Type B pancreatic cell (in vitro differentiated cells): ENCODE measurements around the gene PRAMEF26. TPM values are rescaled to one million over a fixed set of nuclear protein-coding genes. Genes with fewer than 3 reads are reported as not detected.
"Not testable (repeated sequence)": the region's sequence is repeated elsewhere in the genome, so short reads cannot be mapped to it uniquely, and the experiment has no call there.

ENCODE experiments used
- DNase-seq: peaks from one replicate; pipeline ENCODE4 v3.0.0; 2021; ENCODE audit warnings: mixed read lengths; ENCODE audit not compliant: unreplicated experiment; ENCODE audit errors: extremely low spot score
- H3K27ac Mint-ChIP-seq: 2 replicates; pipeline ENCODE4 v1.8.0; 2021; ENCODE audit warnings: mild to moderate bottlenecking, mixed read lengths
- H3K27me3 Mint-ChIP-seq: 2 replicates; pipeline ENCODE4 v1.8.0; 2021; ENCODE audit warnings: mixed read lengths
- H3K36me3 Mint-ChIP-seq: 2 replicates; pipeline ENCODE4 v1.8.0; 2021; ENCODE audit warnings: mixed read lengths
- H3K4me1 Mint-ChIP-seq: one replicate; pipeline ENCODE4 v1.8.0; 2021; ENCODE audit warnings: mixed read lengths; ENCODE audit not compliant: unreplicated experiment
- H3K4me3 Mint-ChIP-seq: 2 replicates; pipeline ENCODE4 v1.8.0; 2021; ENCODE audit warnings: mild to moderate bottlenecking, mixed read lengths
- H3K9me3 Mint-ChIP-seq: 2 replicates; pipeline ENCODE4 v1.8.0; 2021; ENCODE audit warnings: mixed read lengths
- long read RNA-seq: library from polyadenylated mRNA; unstranded; transcript quantifications from one replicate; pipeline ENCODE4 v2.0.0, GENCODE V29; 2020
- total RNA-seq: library from RNA; stranded (reverse); gene quantifications from 2 replicates; pipeline ENCODE4 v1.2.1, GENCODE V29; 2021; ENCODE audit warnings: low replicate concordance

Gene PRAMEF26
- total RNA-seq: not detected in 2 replicates
- long read RNA-seq: 0 reads

DNA sequence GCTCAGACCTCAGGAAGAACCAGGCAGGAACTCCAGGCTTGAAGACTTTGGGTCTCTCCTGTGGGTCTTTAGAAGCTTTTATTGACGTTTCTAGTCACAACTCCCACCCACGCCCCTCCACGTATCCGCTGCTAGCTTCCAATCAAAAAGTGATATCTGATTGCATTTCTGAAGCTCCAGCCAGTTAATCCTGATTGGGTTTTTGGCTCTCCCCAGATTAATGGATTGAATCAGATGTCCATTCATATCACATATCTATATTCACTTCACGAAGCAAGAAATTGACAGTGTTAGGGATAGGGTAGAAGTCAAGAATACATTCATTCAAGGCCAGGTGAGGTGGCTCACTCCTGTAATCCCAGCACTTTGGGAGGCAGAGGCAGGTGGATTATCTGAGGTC, at the start of gene PRAMEF26:
Gene PRAMEF26 (minus strand): TSS at position 101 of the 400 bp plus-strand sequence. CDS start 2,914 bp downstream, outside the sequence.
- not testable (repeated sequence) for H3K36me3 Mint-ChIP-seq, H3K9me3 Mint-ChIP-seq, DNase-seq, H3K4me1 Mint-ChIP-seq, H3K27me3 Mint-ChIP-seq, H3K4me3 Mint-ChIP-seq, H3K27ac Mint-ChIP-seq

DNA sequence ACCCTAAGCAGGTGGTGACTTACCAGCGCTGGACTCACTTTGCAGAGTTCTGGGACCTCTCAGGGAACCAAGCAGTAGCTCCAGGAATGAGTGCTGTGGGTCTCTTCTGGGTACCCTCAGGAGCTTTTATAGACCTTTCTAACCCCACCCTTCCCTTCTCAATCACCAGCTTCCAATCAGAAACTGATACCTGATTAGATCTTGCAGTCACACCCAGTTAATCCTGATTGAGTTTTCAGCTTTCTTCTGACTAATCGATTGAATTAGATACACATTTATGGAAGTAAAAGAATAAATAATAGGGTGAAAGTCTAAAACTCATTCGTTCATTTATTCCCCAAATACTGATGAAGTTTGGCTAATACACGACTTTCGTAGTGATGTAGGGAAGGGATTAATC, 45.5 kb upstream of the PRAMEF26 start, which contains the start of gene PRAMEF13:
Gene PRAMEF13 (minus strand): TSS at position 101 of the 400 bp plus-strand sequence. CDS start 1,820 bp downstream, outside the sequence.
- H3K9me3 Mint-ChIP-seq, DNase-seq, H3K36me3 Mint-ChIP-seq, H3K4me3 Mint-ChIP-seq, H3K27me3 Mint-ChIP-seq, H3K27ac Mint-ChIP-seq, H3K4me1 Mint-ChIP-seq: not testable (repeated sequence)

DNA sequence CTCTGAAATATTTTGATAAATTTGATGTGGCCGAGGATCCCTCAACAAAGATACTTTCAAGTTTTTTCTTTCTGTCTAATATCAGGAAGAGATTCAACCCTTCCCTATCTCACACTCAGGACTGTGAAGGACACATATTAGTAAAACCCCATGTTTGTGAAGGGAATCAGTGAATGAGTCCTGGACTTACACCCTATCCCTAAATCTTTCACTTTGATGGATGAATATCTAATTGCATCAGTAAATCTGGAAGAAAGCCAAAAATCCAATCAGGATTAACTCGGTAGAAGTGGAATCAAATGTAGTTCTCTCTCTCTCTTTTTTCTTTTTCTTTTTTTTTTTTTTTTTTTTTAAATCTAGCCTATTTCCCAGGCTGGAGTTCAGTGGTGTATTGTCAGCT, 15.7 kb upstream of the PRAMEF26 start, which contains the start of gene PRAMEF9:
Gene PRAMEF9 (plus strand): TSS at position 301 of the 400 bp plus-strand sequence. CDS start 3,433 bp downstream, outside the sequence.
- not testable (repeated sequence) for H3K4me1 Mint-ChIP-seq, H3K36me3 Mint-ChIP-seq, H3K27me3 Mint-ChIP-seq, H3K27ac Mint-ChIP-seq, H3K9me3 Mint-ChIP-seq, H3K4me3 Mint-ChIP-seq, DNase-seq

DNA sequence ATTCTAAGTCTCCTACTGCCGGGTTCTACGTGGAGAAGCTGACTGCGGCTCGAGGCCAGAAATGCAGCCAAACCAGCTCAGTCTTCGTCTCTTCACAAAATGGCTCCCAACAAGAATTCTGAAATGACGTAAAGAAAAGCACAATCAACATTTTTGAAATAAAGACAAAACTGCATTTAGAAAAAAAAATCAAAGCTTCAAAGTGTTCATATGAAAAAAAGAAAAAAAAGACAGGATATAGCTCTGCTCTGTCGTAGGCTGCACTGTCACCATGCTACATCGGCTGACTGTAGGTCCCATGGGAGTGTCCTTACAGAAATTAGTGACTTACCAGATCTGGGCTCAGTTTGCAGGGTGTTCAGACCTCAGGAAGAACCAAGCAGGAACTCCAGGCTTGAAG, 9.7 kb upstream of the PRAMEF26 start, which contains the start of gene HNRNPCL4:
Gene HNRNPCL4 (minus strand): TSS at position 101 of the 400 bp plus-strand sequence. CDS start 164 bp downstream, outside the sequence.
- H3K4me3 Mint-ChIP-seq, H3K36me3 Mint-ChIP-seq, H3K9me3 Mint-ChIP-seq, H3K27me3 Mint-ChIP-seq, H3K27ac Mint-ChIP-seq, DNase-seq, H3K4me1 Mint-ChIP-seq: not testable (repeated sequence)

DNA sequence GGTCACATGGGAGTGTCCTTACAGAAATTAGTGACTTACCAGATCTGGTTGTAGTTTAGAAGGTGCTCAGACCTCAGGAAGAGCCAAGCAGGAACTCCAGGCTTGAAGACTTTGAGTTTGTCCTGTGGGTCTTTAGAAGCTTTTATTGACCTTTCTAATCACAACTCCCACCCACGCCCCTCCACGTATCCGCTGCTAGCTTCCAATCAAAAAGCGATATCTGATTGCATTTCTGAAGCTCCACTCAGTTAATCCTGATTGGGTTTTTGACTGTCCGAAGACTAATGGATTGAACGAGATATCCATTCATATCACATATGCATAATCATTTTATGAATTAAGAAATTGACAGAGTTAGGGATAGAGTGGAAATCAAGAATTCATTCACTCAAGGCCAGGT, 39.1 kb downstream of the PRAMEF26 start, which contains the start of gene HNRNPCL2:
Gene HNRNPCL2 (minus strand): TSS at position 101 of the 400 bp plus-strand sequence. CDS start 454 bp downstream, outside the sequence.
- not testable (repeated sequence) for H3K36me3 Mint-ChIP-seq, H3K9me3 Mint-ChIP-seq, H3K4me3 Mint-ChIP-seq, DNase-seq, H3K27ac Mint-ChIP-seq, H3K4me1 Mint-ChIP-seq, H3K27me3 Mint-ChIP-seq

Other genes starting within 250 kb of the PRAMEF26 start
- not detected in 2 replicates for gene PRAMEF7, start 239.4 kb downstream of the PRAMEF26 start, total RNA-seq
- gene PRAMEF6, start 208.4 kb downstream of the PRAMEF26 start, total RNA-seq: not detected in 2 replicates
- not detected in 2 replicates for gene PRAMEF27, start 99.4 kb downstream of the PRAMEF26 start, total RNA-seq
- gene HNRNPCL3, start 95.2 kb downstream of the PRAMEF26 start, total RNA-seq: not detected in 2 replicates
- gene PRAMEF25, start 85.2 kb downstream of the PRAMEF26 start, total RNA-seq: not detected in 2 replicates
- not detected in 2 replicates for gene HNRNPCL2, start 39.2 kb downstream of the PRAMEF26 start, total RNA-seq
- gene HNRNPCL4, start 9.6 kb upstream of the PRAMEF26 start, total RNA-seq: not detected in 2 replicates
- gene PRAMEF9, start 15.8 kb upstream of the PRAMEF26 start, total RNA-seq: not detected in 2 replicates
- gene PRAMEF13, start 45.4 kb upstream of the PRAMEF26 start, total RNA-seq: not detected in 2 replicates
- not detected in 2 replicates for gene PRAMEF18, start 70.1 kb upstream of the PRAMEF26 start, total RNA-seq
- not detected in 2 replicates for gene PRAMEF5, start 98.2 kb upstream of the PRAMEF26 start, total RNA-seq
- gene PRAMEF8, start 129.1 kb upstream of the PRAMEF26 start, total RNA-seq: not detected in 2 replicates
- not detected in 2 replicates for gene PRAMEF33, start 147.5 kb upstream of the PRAMEF26 start, total RNA-seq
- gene PRAMEF15, start 159.6 kb upstream of the PRAMEF26 start, total RNA-seq: not detected in 2 replicates
- not detected in 2 replicates for gene PRAMEF14, start 191.1 kb upstream of the PRAMEF26 start, total RNA-seq
- gene PRAMEF19, start 215.9 kb upstream of the PRAMEF26 start, total RNA-seq: not detected in 2 replicates
- gene PRAMEF17, start 233.6 kb upstream of the PRAMEF26 start, total RNA-seq: not detected in 2 replicates